KMS-11 (cell line): Measurements from ENCODE around the gene ASIC3.

Source experiments
- H2AFZ ChIP-seq: fragments of 200-600 bp; sonication (generic); 2 replicates; pipeline ENCODE4 v1.6.1; 2016; ENCODE audit warnings: antibody characterized with exemption, mixed run types, low read depth
- H3K27ac ChIP-seq: fragments of 200-600 bp; sonication (generic); 2 replicates; pipeline ENCODE4 v1.6.1; 2016; ENCODE audit warnings: mild to moderate bottlenecking, mixed run types
- H3K27me3 ChIP-seq: fragments of 200-600 bp; sonication (generic); 2 replicates; pipeline ENCODE4 v1.6.1; 2017; ENCODE audit warnings: mild to moderate bottlenecking, low read depth, mixed run types, moderate library complexity; ENCODE audit not compliant: insufficient read depth
- H3K36me3 ChIP-seq: fragments of 200-600 bp; sonication (generic); 2 replicates; pipeline ENCODE4 v1.6.1; 2017; ENCODE audit warnings: mild to moderate bottlenecking, mixed run types; ENCODE audit not compliant: insufficient read depth
- H3K4me1 ChIP-seq: fragments of 200-600 bp; sonication (generic); 2 replicates; pipeline ENCODE4 v1.6.1; 2016; ENCODE audit warnings: mild to moderate bottlenecking, low read depth, mixed run types; ENCODE audit not compliant: poor library complexity, severe bottlenecking
- H3K4me2 ChIP-seq: fragments of 200-600 bp; sonication (generic); 2 replicates; pipeline ENCODE4 v1.7.0; 2016; ENCODE audit warnings: mild to moderate bottlenecking, mixed run types
- H3K4me3 ChIP-seq: fragments of 200-600 bp; sonication (generic); IDR thresholded peaks from 2 replicates; pipeline ENCODE4 v1.6.1; 2017; ENCODE audit warnings: low read depth, low read length, mixed read lengths; ENCODE audit not compliant: insufficient read depth
- H3K79me2 ChIP-seq: fragments of 200-600 bp; sonication (generic); 2 replicates; pipeline ENCODE4 v1.6.1; 2016; ENCODE audit warnings: low read depth, mixed run types; ENCODE audit not compliant: insufficient read depth
- H3K9ac ChIP-seq: fragments of 200-600 bp; sonication (generic); 2 replicates; pipeline ENCODE4 v1.6.1; 2016; ENCODE audit warnings: mild to moderate bottlenecking, mixed run types
- H4K20me1 ChIP-seq: fragments of 200-600 bp; sonication (generic); 2 replicates; pipeline ENCODE4 v1.6.1; 2016; ENCODE audit warnings: mild to moderate bottlenecking, mixed run types; ENCODE audit not compliant: insufficient read depth
- TF ChIP-seq, protein P1 (sequence below): fragments of 200-600 bp; sonication (generic); conservative IDR thresholded peaks from 2 replicates; pipeline ENCODE4 v1.6.1; 2017; ENCODE audit warnings: low read depth, mild to moderate bottlenecking, antibody characterized with exemption, low read length, moderate library complexity, mixed read lengths

ASIC3 gene

DNA sequence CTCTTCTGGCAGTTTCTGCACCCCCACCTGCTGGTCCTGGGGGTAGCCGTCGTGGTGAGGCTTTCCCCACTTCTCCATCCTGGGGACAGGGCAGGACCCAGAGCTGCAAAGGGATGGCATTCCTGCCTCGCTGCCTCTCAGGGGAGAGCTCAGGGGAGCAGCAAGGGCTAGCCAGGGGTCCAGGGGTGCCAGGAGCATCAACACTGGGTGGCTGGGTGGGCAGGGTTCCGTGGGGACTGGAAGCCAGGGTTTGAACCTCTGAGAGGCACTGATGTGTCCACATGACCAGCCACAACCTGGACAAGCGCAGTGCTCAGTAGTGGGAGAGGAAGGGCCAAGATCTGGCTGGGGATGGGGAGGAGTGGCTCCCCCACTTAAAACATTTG is 14.5 kb upstream of the ASIC3 start:
- no peak overlapping the region for H3K9ac ChIP-seq
- peaks cover 16% of the 10 kb centered on the region for H3K4me1 ChIP-seq

DNA sequence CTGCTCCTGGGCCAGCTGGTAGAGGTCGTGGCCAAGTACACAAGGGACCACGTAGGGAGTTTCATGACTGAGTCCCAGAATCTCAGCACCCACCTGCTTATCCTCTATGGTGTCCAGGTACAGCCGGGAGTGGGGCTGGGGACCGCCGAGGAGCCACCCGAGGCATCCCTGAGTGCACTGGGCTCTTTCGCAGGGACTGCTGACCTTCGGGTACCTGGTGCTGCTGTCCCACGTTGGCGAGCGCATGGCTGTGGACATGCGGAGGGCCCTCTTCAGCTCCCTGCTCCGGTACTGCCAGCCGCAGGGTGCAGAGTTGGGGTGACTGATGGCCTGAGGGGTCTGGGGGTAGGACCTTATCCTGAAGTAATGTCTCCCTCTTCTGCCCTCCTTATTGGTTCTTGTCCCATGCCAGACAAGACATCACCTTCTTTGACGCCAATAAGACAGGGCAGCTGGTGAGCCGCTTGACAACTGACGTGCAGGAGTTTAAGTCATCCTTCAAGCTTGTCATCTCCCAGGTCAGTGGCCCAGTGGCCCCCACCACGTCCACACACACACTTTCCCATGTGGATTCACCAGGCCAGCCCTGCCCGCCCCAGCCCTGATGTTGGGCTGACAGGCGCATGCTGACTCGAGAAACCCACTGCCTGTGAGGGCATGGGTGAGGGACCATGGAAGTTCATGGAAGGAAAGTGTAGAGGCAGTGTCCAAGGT is 13.9 kb upstream of the ASIC3 start:
- no peak overlapping the region for H2AFZ ChIP-seq
- no peaks in the 10 kb centered on the region for H3K27me3 ChIP-seq
- H3K9ac ChIP-seq, result no peak overlapping the region
- TF ChIP-seq, protein P1, sequence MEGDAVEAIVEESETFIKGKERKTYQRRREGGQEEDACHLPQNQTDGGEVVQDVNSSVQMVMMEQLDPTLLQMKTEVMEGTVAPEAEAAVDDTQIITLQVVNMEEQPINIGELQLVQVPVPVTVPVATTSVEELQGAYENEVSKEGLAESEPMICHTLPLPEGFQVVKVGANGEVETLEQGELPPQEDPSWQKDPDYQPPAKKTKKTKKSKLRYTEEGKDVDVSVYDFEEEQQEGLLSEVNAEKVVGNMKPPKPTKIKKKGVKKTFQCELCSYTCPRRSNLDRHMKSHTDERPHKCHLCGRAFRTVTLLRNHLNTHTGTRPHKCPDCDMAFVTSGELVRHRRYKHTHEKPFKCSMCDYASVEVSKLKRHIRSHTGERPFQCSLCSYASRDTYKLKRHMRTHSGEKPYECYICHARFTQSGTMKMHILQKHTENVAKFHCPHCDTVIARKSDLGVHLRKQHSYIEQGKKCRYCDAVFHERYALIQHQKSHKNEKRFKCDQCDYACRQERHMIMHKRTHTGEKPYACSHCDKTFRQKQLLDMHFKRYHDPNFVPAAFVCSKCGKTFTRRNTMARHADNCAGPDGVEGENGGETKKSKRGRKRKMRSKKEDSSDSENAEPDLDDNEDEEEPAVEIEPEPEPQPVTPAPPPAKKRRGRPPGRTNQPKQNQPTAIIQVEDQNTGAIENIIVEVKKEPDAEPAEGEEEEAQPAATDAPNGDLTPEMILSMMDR, result no peak
- H3K4me3 ChIP-seq, result no peak overlapping the region
- 0 out of 2 replicates have a peak, but pooled peaks cover 3% of the 10 kb centered on the region for H3K79me2 ChIP-seq
- no peak overlapping the region for H3K4me2 ChIP-seq
- no peaks in the 10 kb centered on the region for H3K36me3 ChIP-seq
- H3K4me1 ChIP-seq, result peaks cover 16% of the 10 kb centered on the region
- H3K27ac ChIP-seq, result no peak overlapping the region
- H4K20me1 ChIP-seq, result no peaks in the 10 kb centered on the region

More for the DNA sequence above, 14.5 kb upstream of the ASIC3 start:
- Histone ChIP-seq H2AFZ (no peak overlapping the region), H3K36me3 (no peaks in the 10 kb centered on the region), H3K79me2 (0 out of 2 replicates have a peak, but pooled peaks cover 5% of the 10 kb centered on the region), H3K4me3 (no peak overlapping the region), H3K4me2 (no peak overlapping the region), H3K27me3 (no peaks in the 10 kb centered on the region), H4K20me1 (no peaks in the 10 kb centered on the region), H3K27ac (no peak overlapping the region)
- TF ChIP-seq, protein P1, result no peak

DNA sequence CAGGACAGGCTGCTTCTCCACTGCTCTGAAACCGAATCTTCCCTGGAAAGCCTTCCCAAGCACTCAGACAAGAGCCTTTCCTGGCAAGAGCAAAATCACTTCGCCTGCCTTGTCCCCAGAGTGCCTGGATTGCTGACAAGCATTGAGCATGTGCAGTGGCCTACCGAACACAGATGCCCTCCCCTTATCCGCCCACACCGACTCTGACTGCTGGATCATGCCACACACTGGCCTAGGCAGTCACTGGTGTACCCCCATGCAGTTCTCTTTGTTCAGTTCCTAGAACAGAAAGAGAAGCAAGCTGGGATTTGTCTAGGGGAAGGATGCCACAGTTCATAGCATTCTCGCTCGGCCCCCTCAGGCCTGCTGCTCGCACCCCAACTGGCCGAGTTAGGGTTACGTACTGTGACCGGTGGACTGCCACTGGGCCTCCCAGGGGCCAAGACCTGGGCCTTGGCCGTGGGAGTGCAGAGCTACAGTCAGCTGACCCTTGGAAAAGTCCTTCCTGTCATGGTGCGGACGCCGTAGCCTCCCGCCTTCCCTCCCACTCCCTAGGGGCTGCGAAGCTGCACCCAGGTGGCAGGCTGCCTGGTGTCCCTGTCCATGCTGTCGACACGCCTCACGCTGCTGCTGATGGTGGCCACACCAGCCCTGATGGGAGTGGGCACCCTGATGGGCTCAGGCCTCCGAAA is 13.2 kb upstream of the ASIC3 start:
- no peak overlapping the region for H2AFZ ChIP-seq
- no peak overlapping the region for H3K4me2 ChIP-seq
- H3K27me3 ChIP-seq, result no peaks in the 10 kb centered on the region
- TF ChIP-seq, protein P1, result no peak
- H3K9ac ChIP-seq, result no peak overlapping the region
- H3K27ac ChIP-seq, result no peak overlapping the region
- no peaks in the 10 kb centered on the region for H3K36me3 ChIP-seq
- no peaks in the 10 kb centered on the region for H4K20me1 ChIP-seq
- H3K79me2 ChIP-seq, result no peaks in the 10 kb centered on the region
- H3K4me3 ChIP-seq, result no peak overlapping the region
- peaks cover 13% of the 10 kb centered on the region for H3K4me1 ChIP-seq

DNA sequence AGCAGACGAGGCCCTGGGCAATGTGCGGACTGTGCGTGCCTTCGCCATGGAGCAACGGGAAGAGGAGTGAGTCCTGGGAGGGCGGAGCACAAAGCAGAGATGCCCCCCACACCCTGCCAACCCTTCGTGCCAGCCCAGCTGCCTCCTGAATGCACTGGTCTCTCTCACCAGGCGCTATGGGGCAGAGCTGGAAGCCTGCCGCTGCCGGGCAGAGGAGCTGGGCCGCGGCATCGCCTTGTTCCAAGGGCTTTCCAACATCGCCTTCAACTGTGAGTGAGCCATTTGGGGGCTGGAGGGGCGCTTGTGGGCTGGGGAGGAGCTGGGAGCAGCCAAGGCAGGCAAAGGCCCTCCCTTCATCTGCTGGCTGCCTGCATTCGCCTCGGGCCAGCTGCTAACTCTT is 12.4 kb upstream of the ASIC3 start:
- Histone ChIP-seq H4K20me1 (no peaks in the 10 kb centered on the region), H3K27me3 (no peaks in the 10 kb centered on the region), H3K79me2 (no peaks in the 10 kb centered on the region), H3K9ac (no peak overlapping the region), H3K4me1 (peaks cover 12% of the 10 kb centered on the region), H3K4me2 (no peak overlapping the region), H3K4me3 (no peak overlapping the region), H3K27ac (no peak overlapping the region), H3K36me3 (no peaks in the 10 kb centered on the region), H2AFZ (no peak overlapping the region)
- TF ChIP-seq, protein P1, result no peak
